DMS79 (cell line): Measurements from ENCODE around the gene KLHL7.
"Not testable (repeated sequence)": the region's sequence is repeated elsewhere in the genome, so short reads cannot be mapped to it uniquely, and the experiment has no call there.

Source experiments
- DNase-seq: peaks from one replicate; lab custom pipeline; 2025; lab: John Stamatoyannopoulos, UW

KLHL7 gene

DNA sequence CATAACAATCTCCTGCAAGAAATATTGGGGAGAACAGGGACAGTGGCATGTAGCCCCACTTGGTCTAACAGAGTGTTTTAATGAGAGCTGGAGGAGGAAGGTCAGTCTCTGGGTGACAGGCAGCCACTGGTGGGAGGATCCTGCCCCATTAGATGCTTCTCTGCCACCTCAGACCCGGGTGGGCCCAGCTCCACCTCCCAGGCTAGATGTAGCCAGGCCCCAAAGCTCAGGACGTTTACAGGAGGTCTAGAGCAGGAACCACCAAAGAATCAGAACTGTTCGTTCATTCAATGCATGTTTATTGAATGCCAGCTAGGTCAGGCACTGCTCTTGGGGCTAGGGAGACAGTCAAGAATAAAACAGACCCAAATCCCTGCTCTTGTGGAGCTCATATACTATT, 112.6 kb downstream of the KLHL7 start:
- DNase-seq = no peak

GRCh38 chr7:23220690-23221305, 115.2 kb downstream of the KLHL7 start:
- DNase-seq = peak; percentile 18

- DNase-seq = no peak
Measured at GRCh38 chr7:23222439-23223030, 117.0 kb downstream of the KLHL7 start.

- DNase-seq = not testable (repeated sequence)
Measured at GRCh38 chr7:23224364-23224763, 118.8 kb downstream of the KLHL7 start.

DNA sequence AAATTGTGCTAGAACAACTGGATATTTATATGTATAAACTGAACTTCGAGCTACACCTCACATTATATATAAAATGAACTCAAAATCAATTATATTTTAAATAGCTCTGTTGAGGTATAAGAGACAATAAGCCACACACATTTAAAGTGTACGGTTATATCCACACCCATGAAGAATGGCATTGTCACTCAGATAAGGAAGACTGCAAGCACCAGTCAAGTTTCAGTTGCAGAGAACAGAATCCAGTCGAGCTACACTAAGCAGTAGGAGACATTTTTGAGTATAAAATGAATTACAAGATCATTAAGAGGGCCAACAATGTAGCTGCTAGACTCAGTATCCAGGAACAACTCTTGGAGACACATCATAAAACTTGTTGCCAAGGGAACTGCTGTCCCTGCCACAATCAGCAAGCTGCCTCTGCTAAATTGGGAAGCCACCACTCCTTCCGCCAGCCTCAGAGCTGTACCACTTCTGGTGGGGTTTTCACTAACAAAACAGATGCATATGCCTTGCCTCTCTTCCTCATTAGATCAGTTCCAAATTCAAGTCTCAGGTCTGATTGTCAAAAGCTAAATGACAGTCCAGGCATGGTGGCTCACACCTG, 121.4 kb downstream of the KLHL7 start:
- DNase-seq = no peak
